Measurements from ENCODE around the gene BORCS5.

Gene BORCS5

GRCh38 chr12:12356467-12356895, 397 bp upstream of the BORCS5 start:
- TF ChIP-seq POLR2AphosphoS5 (IDR thresholded peaks at IDR 0.05; ENCODE audit: low read depth, low read length), result no peak
- no peak for TF ChIP-seq TAF1 (IDR thresholded peaks at IDR 0.05; ENCODE audit: borderline replicate concordance, insufficient read depth, low read length)
- TF ChIP-seq FOXP2 (optimal IDR thresholded peaks at IDR 0.05; ENCODE audit: borderline replicate concordance, extremely low read depth, extremely low read length, insufficient read depth), result no peak
- TF ChIP-seq, protein P1, sequence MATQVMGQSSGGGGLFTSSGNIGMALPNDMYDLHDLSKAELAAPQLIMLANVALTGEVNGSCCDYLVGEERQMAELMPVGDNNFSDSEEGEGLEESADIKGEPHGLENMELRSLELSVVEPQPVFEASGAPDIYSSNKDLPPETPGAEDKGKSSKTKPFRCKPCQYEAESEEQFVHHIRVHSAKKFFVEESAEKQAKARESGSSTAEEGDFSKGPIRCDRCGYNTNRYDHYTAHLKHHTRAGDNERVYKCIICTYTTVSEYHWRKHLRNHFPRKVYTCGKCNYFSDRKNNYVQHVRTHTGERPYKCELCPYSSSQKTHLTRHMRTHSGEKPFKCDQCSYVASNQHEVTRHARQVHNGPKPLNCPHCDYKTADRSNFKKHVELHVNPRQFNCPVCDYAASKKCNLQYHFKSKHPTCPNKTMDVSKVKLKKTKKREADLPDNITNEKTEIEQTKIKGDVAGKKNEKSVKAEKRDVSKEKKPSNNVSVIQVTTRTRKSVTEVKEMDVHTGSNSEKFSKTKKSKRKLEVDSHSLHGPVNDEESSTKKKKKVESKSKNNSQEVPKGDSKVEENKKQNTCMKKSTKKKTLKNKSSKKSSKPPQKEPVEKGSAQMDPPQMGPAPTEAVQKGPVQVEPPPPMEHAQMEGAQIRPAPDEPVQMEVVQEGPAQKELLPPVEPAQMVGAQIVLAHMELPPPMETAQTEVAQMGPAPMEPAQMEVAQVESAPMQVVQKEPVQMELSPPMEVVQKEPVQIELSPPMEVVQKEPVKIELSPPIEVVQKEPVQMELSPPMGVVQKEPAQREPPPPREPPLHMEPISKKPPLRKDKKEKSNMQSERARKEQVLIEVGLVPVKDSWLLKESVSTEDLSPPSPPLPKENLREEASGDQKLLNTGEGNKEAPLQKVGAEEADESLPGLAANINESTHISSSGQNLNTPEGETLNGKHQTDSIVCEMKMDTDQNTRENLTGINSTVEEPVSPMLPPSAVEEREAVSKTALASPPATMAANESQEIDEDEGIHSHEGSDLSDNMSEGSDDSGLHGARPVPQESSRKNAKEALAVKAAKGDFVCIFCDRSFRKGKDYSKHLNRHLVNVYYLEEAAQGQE (IDR thresholded peaks at IDR 0.05; ENCODE audit: insufficient read depth in 1 of 2, low read depth in 2 of 2, low read length in 2 of 2), result no peak
- TF ChIP-seq SIN3A (IDR thresholded peaks at IDR 0.05; ENCODE audit: borderline replicate concordance, insufficient read depth, low read length), result no peak

DNA sequence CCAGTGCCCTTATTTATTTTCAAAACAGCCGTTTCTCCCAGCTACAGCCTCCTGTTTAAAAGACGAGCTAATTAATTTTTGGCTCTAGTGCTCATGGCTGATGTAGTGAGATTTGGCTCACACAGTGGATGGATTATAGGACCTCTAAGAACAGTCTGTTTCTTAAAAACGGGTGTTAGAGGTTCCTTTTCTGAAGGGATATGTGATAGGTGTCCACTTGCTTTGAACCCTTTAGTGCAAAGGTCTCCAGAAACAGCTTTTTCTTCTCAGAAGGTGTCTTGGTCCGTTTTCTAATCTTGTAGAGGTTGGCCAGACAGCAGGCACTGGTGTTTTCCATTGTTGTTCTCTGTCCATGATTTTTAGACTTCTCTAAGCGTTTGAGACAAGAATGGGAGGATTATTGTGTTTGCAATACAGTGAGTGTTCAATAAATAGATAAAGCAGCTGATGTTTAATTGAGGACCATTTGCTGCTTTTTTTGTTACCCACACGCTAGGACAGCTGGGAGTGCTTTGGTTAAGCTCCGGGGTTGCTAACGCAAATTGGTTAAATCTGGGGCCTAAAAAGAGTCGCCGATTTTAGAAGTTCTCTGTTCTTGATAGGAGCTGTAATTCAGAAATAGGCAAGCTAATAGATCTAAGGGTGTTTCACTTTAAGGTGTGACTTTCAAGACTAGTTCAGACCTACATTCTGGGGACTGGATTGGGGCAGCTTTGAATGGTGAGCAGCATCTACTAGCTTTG, 1.0 kb downstream of the BORCS5 start:
- TF ChIP-seq SIN3A (IDR thresholded peaks at IDR 0.05; ENCODE audit: borderline replicate concordance, insufficient read depth, low read length) (no peak), FOXP2 (optimal IDR thresholded peaks at IDR 0.05; ENCODE audit: borderline replicate concordance, extremely low read depth, extremely low read length, insufficient read depth) (no peak), TAF1 (IDR thresholded peaks at IDR 0.05; ENCODE audit: borderline replicate concordance, insufficient read depth, low read length) (0 out of 2 replicates have a peak, but pooled peaks have one; percentile 23)
- TF ChIP-seq, protein P1 (IDR thresholded peaks at IDR 0.05; ENCODE audit: insufficient read depth in 1 of 2, low read depth in 2 of 2, low read length in 2 of 2), result no peak

- no peak for TF ChIP-seq POLR2AphosphoS5 (IDR thresholded peaks at IDR 0.05; ENCODE audit: low read depth, low read length)
- TF ChIP-seq, protein P1 (IDR thresholded peaks at IDR 0.05; ENCODE audit: insufficient read depth in 1 of 2, low read depth in 2 of 2, low read length in 2 of 2), result no peak
- no peak for TF ChIP-seq TAF1 (IDR thresholded peaks at IDR 0.05; ENCODE audit: borderline replicate concordance, insufficient read depth, low read length)
- no peak for TF ChIP-seq FOXP2 (optimal IDR thresholded peaks at IDR 0.05; ENCODE audit: borderline replicate concordance, extremely low read depth, extremely low read length, insufficient read depth)
- TF ChIP-seq SIN3A (IDR thresholded peaks at IDR 0.05; ENCODE audit: borderline replicate concordance, insufficient read depth, low read length), result no peak
Measured at GRCh38 chr12:12358528-12358927, 1.6 kb downstream of the BORCS5 start.

DNA sequence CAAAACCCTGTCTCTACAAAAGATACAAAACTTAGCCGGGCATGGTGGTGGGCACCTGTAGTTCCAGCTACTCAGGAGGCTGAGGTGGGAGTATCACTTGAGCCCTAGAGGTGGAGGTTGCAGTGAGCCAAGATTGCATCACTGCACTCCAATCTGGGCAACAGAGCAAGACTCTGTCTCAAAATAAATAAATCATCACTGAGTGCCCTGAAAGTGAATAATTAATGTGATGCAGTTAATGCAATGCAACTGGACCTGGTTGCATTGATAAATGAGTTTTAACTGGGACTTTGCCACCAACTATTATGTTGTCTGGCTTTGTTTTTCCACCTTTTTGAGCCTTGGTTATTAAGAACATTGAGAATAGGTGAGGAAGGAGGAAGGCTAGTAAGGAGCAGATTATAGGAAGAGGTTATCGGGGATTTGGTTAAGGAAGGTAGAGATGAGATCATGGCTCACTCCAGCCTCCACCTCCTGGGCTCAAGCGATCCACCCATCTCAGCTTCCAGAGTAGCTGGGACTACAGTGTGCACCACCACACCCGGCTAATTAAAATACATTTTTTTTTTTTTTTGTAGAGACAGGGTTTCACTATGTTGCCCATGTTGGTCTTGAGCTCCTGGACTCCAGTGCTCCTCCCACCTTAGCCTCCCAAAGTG, 8.0 kb downstream of the BORCS5 start:
- TF ChIP-seq POLR2AphosphoS5 (IDR thresholded peaks at IDR 0.05; ENCODE audit: low read depth, low read length), result no peak

DNA sequence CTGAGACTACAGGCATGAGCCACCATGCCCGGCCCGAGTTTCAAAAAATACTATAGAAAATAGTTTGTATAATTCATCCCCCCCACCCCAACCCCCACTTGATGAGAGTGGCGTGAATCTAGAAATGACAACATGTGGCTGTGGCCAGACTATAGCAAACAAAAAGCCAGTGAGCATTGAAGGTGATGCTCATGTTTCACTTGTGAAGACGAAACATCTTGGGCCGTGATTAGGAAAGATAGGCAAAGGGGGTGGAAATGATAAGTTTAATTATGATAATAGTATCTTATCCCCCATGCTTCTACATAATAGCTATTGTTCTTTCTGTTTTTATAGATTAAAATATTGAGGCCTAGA, 8.5 kb downstream of the BORCS5 start:
- TF ChIP-seq SIN3A (IDR thresholded peaks at IDR 0.05; ENCODE audit: borderline replicate concordance, insufficient read depth, low read length) (no peak), TAF1 (IDR thresholded peaks at IDR 0.05; ENCODE audit: borderline replicate concordance, insufficient read depth, low read length) (no peak), FOXP2 (optimal IDR thresholded peaks at IDR 0.05; ENCODE audit: borderline replicate concordance, extremely low read depth, extremely low read length, insufficient read depth) (no peak), POLR2AphosphoS5 (IDR thresholded peaks at IDR 0.05; ENCODE audit: low read depth, low read length) (no peak)
- TF ChIP-seq, protein P1 (IDR thresholded peaks at IDR 0.05; ENCODE audit: insufficient read depth in 1 of 2, low read depth in 2 of 2, low read length in 2 of 2), result no peak

All from PFSK-1 (cell line).